Body of pancreas (tissue), 4 donors: ENCODE measurements around the gene ACTL6A. TPM values are rescaled to one million over a fixed set of nuclear protein-coding genes. Genes with fewer than 3 reads are reported as not detected.

Source experiments
- ATAC-seq: fragments of 150-250 bp; one replicate; pipeline ENCODE4 v1.9.1; 2016
- DNase-seq, 4 donors: peaks; one replicate each; pipeline ENCODE4 v3.0.0-alpha.2; 2019
- H3K27ac ChIP-seq, 4 donors: fragments of 200-600 bp; sonication (generic); 1 replicate in 3 of 4; 2 replicates in 1 of 4; pipeline versions ENCODE4 v1.5.1 to v1.6.1; 2016 to 2019; ENCODE audit warnings: mild to moderate bottlenecking in 1 of 4, mixed read lengths in 1 of 4, moderate library complexity in 1 of 4
- H3K27me3 ChIP-seq, 2 donors: fragments of 200-600 bp; sonication (generic); one replicate each; pipeline ENCODE4 v1.6.0; 2016; ENCODE audit warnings: mild to moderate bottlenecking in 1 of 2
- H3K36me3 ChIP-seq, 2 donors: fragments of 200-600 bp; sonication (generic); replicated peaks in 1 of 2; 2 replicates each; pipeline ENCODE4 v1.5.1; 2016; ENCODE audit warnings: low read depth in 2 of 2; ENCODE audit not compliant: insufficient read depth in 1 of 2
- H3K4me1 ChIP-seq: fragments of 200-600 bp; sonication (generic); one replicate; pipeline ENCODE4 v1.6.0; 2016
- H3K4me3 ChIP-seq, 2 donors: fragments of 200-600 bp; sonication (generic); 1 replicate in 1 of 2; 2 replicates in 1 of 2; pipeline ENCODE4 v1.5.1; 2016 to 2019
- H3K9me3 ChIP-seq, 3 donors: fragments of 200-600 bp; sonication (generic); 1 replicate in 2 of 3; 2 replicates in 1 of 3; pipeline ENCODE4 v1.5.1; 2016
- CTCF ChIP-seq, 7 experiments: fragments of 450-650 bp in 4 of 7; fragments of 200-600 bp in 3 of 7; sonication (generic) in 3 of 7; IDR thresholded peaks; one replicate each; pipeline ENCODE4 v1.5.1; 2016 to 2019; ENCODE audit warnings: antibody characterized with exemption in 7 of 7
- POLR2A ChIP-seq, 3 donors: fragments of 450-650 bp; IDR thresholded peaks; one replicate each; pipeline ENCODE4 v1.6.1; 2016; ENCODE audit warnings: antibody characterized with exemption in 3 of 3, mild to moderate bottlenecking in 2 of 3
- WGBS, 2 donors: methylation state at CpG; one replicate each; pipeline ENCODE4 v1.1.5; 2017; 5-methylcytosine and 5-hydroxymethylcytosine counted together
- intact Hi-C: fragments of 100-400 bp; cut with DNase I; formaldehyde crosslinking; loops from one replicate; pipeline ENCODE4 v1.15.1; 2023
- total RNA-seq, 2 donors: library from RNA; depleted of rRNA; stranded (reverse); fragments of >200 nt; gene quantifications; one replicate each; pipeline ENCODE4 v1.1.0, GENCODE V29; 2016

ACTL6A gene
- total RNA-seq, 2 donors from 2014 or later: 23.1 to 25.2 TPM

GRCh38 chr3:179528772-179529171 lies 34.0 kb upstream of the ACTL6A start:
- 50 to 63% methylated on average over 4 of the region's 4 CpGs for WGBS, 2 donors
- intact Hi-C loops: no loop called here

DNA sequence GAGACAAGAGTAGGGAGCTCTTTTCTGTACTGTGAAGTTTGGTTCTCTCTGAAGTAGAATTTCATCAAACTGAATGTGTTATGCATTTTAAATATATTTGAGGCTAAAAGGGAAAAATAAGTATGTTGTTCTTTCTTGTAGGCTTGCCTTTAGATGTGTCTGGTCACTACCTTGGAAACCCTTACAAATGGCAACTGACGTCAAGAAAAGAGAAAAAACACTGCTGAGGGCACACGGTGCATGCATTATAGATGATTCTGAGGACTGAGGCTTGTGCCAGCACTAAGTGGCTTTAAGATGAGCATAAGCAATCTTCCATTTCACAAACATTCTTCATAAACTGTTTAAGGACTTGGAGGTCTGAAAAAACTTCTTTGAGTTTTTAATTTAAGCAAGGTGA lies 31.1 kb upstream of the ACTL6A start:
- WGBS, 2 donors: 45 to 49% methylated on average over 2 of the region's 2 CpGs
- intact Hi-C loops: no loop called here
- no peaks in the 10 kb centered on the region for H3K27me3 ChIP-seq

More at GRCh38 chr3:179528772-179529171, 34.0 kb upstream of the ACTL6A start:
- TF ChIP-seq CTCF (IDR thresholded peaks at IDR 0.05) (no peak), POLR2A (IDR thresholded peaks at IDR 0.05) (no peak)
- H3K27me3 ChIP-seq: no peaks in the 10 kb centered on the region
- no peak overlapping the region for H3K27ac ChIP-seq
- H3K4me1 ChIP-seq: no peaks in the 10 kb centered on the region
- no peak overlapping the region for H3K4me3 ChIP-seq
- H3K36me3 ChIP-seq: no peaks in the 10 kb centered on the region
- DNase-seq: no peak
- ATAC-seq: no peak
- H3K9me3 ChIP-seq: no peaks in the 10 kb centered on the region

DNA sequence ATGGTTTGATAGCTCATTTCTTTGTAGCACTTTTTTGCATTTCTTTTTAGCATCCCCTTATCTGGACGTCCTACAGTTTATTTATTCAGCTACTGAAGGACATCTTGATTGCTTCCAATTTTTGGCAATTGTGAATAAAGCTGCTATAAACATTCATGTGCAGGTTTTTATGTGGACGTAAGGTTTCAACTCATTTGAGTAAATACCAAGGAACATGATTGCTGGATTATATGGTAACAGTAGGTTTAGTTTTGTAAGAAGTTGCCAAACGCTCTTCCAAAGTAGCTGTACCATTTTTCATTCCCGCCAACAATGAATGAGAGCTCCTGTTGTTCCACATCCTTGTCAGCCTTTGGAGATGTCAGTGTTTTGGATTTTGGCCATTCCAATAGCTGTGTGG lies 29.5 kb upstream of the ACTL6A start:
- intact Hi-C loops: no loop called here
- Histone ChIP-seq H3K27me3 (no peaks in the 10 kb centered on the region), H3K4me1 (no peaks in the 10 kb centered on the region), H3K27ac (no peak overlapping the region), H3K9me3 (no peaks in the 10 kb centered on the region), H3K36me3 (no peaks in the 10 kb centered on the region), H3K4me3 (no peak overlapping the region)
- no peak for TF ChIP-seq CTCF (IDR thresholded peaks at IDR 0.05)
- TF ChIP-seq POLR2A (IDR thresholded peaks at IDR 0.05): no peak
- ATAC-seq: no peak
- WGBS, 2 donors: 49 to 55% methylated on average over 4 of the region's 4 CpGs
- no peak for DNase-seq

More for the DNA sequence above, 31.1 kb upstream of the ACTL6A start:
- no peak for DNase-seq
- ATAC-seq: no peak
- Histone ChIP-seq H3K4me3 (no peak overlapping the region), H3K4me1 (no peaks in the 10 kb centered on the region), H3K36me3 (no peaks in the 10 kb centered on the region), H3K27ac (no peak overlapping the region), H3K9me3 (no peaks in the 10 kb centered on the region)
- TF ChIP-seq CTCF (IDR thresholded peaks at IDR 0.05): no peak
- no peak for TF ChIP-seq POLR2A (IDR thresholded peaks at IDR 0.05)

- no peak overlapping the region for H3K27ac ChIP-seq
- no peak overlapping the region for H3K4me3 ChIP-seq
- H3K9me3 ChIP-seq: no peaks in the 10 kb centered on the region
- intact Hi-C loops: no loop called here
- no peak for TF ChIP-seq POLR2A (IDR thresholded peaks at IDR 0.05)
- TF ChIP-seq CTCF (IDR thresholded peaks at IDR 0.05): no peak
- H3K27me3 ChIP-seq: no peaks in the 10 kb centered on the region
- no peak for DNase-seq
- H3K4me1 ChIP-seq: no peaks in the 10 kb centered on the region
- no peak for ATAC-seq
- no peaks in the 10 kb centered on the region for H3K36me3 ChIP-seq
Observed at GRCh38 chr3:179536256-179536655, 26.5 kb upstream of the ACTL6A start.

DNA sequence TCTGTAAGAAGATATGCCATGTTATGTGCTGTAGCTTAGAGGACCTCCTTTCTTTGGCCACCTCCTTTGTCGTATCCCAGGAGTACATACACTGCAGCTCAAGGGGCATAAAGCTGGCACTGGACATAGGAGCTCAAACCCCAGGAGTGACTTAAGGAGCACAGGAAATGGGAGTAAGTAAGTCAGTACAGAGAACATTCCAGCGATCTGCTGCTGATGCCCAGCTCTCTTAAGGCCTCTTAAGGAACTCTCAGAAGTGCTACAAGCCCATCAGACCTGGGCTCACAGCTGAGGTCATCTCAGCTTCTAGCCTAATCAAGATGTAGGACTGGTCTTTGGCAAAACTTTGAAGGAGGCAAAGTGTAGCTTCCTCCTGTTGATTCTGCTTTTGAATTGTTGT lies 21.6 kb upstream of the ACTL6A start:
- WGBS, 2 donors: 75 to 81% methylated on average over 2 of the region's 2 CpGs
- Histone ChIP-seq H3K4me1 (no peaks in the 10 kb centered on the region), H3K36me3 (no peaks in the 10 kb centered on the region), H3K4me3 (no peak overlapping the region), H3K27ac (no peak overlapping the region), H3K9me3 (no peaks in the 10 kb centered on the region), H3K27me3 (no peaks in the 10 kb centered on the region)
- ATAC-seq: no peak
- intact Hi-C loops: no loop called here
- DNase-seq: no peak
- no peak for TF ChIP-seq CTCF (IDR thresholded peaks at IDR 0.05)
- no peak for TF ChIP-seq POLR2A (IDR thresholded peaks at IDR 0.05)
